ENCODE data around the gene CD22.

GRCh38 chr19:35306473-35307246, 22.3 kb upstream of the CD22 start:
- TF ChIP-seq CTCF (conservative IDR thresholded peaks at IDR 0.05 in 1 of 2, IDR thresholded peaks at IDR 0.05 in 1 of 2; ENCODE audit: low read depth in 1 of 2, low read length in 2 of 2) (peak in 1 of 2 donors; percentile 20), EZH2 (IDR thresholded peaks at IDR 0.05; ENCODE audit: low read length, missing control alignments) (no peak)

All from fibroblast of lung (primary cell).